Uterus (tissue), 2 donors: ENCODE results near the gene FMN1.

Source experiments
- POLR2A ChIP-seq, 2 donors: fragments of 450-650 bp; IDR thresholded peaks; one replicate each; pipeline ENCODE4 v1.6.1; 2016; ENCODE audit warnings: antibody characterized with exemption in 2 of 2, mild to moderate bottlenecking in 1 of 2, moderate library complexity in 1 of 2
- TF ChIP-seq, protein P1 (sequence below), 4 experiments: fragments of 200-600 bp in 2 of 4; fragments of 450-650 bp in 2 of 4; sonication (generic) in 2 of 4; IDR thresholded peaks; one replicate each; pipeline ENCODE4 v1.5.1; 2016 to 2019; ENCODE audit warnings: antibody characterized with exemption in 4 of 4, mild to moderate bottlenecking in 2 of 4, moderate library complexity in 1 of 4

GRCh38 chr15:32880642-32881041, 313.9 kb downstream of the FMN1 start:
- no peak for TF ChIP-seq POLR2A (IDR thresholded peaks at IDR 0.05)
- TF ChIP-seq, protein P1, sequence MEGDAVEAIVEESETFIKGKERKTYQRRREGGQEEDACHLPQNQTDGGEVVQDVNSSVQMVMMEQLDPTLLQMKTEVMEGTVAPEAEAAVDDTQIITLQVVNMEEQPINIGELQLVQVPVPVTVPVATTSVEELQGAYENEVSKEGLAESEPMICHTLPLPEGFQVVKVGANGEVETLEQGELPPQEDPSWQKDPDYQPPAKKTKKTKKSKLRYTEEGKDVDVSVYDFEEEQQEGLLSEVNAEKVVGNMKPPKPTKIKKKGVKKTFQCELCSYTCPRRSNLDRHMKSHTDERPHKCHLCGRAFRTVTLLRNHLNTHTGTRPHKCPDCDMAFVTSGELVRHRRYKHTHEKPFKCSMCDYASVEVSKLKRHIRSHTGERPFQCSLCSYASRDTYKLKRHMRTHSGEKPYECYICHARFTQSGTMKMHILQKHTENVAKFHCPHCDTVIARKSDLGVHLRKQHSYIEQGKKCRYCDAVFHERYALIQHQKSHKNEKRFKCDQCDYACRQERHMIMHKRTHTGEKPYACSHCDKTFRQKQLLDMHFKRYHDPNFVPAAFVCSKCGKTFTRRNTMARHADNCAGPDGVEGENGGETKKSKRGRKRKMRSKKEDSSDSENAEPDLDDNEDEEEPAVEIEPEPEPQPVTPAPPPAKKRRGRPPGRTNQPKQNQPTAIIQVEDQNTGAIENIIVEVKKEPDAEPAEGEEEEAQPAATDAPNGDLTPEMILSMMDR (IDR thresholded peaks at IDR 0.05), result no peak
